ENCODE results near the gene ENDOU.

The ENDOU gene

DNA sequence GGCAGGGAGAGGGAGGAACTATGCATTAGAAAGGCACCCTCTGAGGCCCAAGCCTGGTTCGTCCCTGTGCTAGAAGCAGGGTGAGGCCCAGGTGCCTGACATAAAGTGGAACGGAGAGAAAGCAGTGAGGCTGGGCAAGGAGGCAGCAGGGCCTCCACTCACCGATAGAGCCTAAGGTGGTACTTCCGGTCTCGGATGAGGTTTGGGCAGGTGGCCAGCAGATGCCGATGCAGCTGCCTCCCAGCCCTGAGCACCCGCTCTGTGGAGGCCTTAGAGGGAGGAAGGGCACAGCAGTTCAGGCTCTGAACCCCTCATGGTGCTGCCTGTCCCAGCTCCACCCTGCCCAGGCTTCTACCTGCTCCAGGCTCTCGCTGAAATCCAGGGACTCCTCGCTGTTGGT, 26.3 kb upstream of the ENDOU start:
- no peaks in the 10 kb centered on the region for H3K9me3 ChIP-seq (ENCODE audit: insufficient read depth, low read depth, low read length)
- H3K9me2 ChIP-seq (replicated peaks; ENCODE audit: low read depth, low read length): no peaks in the 10 kb centered on the region
- H3F3A ChIP-seq (ENCODE audit: low read depth): no peaks in the 10 kb centered on the region
- no peak overlapping the region for H3K4me2 ChIP-seq (ENCODE audit: low read depth, low read length, poor library complexity, severe bottlenecking)
- H3K9ac ChIP-seq (ENCODE audit: low read depth, low read length, poor library complexity, severe bottlenecking): no peak overlapping the region
- peaks cover 18% of the 10 kb centered on the region; the same call in 1 of the 2 replicates for H3K79me2 ChIP-seq (ENCODE audit: insufficient read depth, low read length)
- peaks cover 42% of the 10 kb centered on the region for H3K4me1 ChIP-seq (ENCODE audit: insufficient read depth, low read length, poor library complexity, severe bottlenecking)
- H3K4me3 ChIP-seq (ENCODE audit: low read length, poor library complexity, severe bottlenecking): no peak overlapping the region
- TF ChIP-seq CTCF (conservative IDR thresholded peaks at IDR 0.05; ENCODE audit: low read length) (no peak), EZH2phosphoT487 (IDR thresholded peaks at IDR 0.05; ENCODE audit: borderline replicate concordance) (no peak)
- no peak overlapping the region for H2AFZ ChIP-seq (ENCODE audit: low read length)
- H4K20me1 ChIP-seq (ENCODE audit: insufficient read depth, low read length, poor library complexity, severe bottlenecking): no peaks in the 10 kb centered on the region
- H3K27me3 ChIP-seq (ENCODE audit: insufficient read depth, low read length, poor library complexity, severe bottlenecking): no peaks in the 10 kb centered on the region
- H3K36me3 ChIP-seq (ENCODE audit: insufficient read depth, low read length): peaks cover 2% of the 10 kb centered on the region; the same call in 1 of the 2 replicates

DNA sequence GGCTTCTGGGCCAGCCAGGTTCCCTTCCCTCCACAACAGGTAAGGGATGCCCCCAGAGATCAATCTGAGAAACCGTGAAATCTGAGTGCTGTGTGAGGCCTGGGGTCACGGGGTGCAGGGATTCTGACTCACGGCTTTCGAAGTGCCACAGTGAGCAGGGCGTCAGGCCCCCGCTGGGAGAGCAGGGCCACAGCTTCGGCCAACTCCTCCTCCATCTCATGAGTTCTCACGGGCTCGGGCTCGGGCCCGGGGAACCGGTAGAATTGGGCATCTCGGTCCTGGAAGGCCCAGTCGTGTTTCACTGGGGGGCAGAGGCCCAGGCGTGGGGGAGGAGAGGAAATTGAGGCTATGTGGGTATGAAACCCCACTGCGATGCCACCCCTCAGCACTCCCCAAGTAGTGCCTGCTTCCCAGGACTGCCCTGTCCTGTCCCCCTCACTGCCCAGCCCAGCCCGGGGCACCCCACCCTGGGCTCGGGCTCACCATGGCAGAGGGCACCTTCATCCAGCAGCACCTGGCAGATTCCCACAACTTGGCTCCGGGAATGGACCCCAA, 25.7 kb upstream of the ENDOU start:
- H3K9ac ChIP-seq (ENCODE audit: low read depth, low read length, poor library complexity, severe bottlenecking): no peak overlapping the region
- H3K4me2 ChIP-seq (ENCODE audit: low read depth, low read length, poor library complexity, severe bottlenecking): no peak overlapping the region
- no peaks in the 10 kb centered on the region for H4K20me1 ChIP-seq (ENCODE audit: insufficient read depth, low read length, poor library complexity, severe bottlenecking)
- H3K4me1 ChIP-seq (ENCODE audit: insufficient read depth, low read length, poor library complexity, severe bottlenecking): peaks cover 37% of the 10 kb centered on the region
- H3F3A ChIP-seq (ENCODE audit: low read depth): no peaks in the 10 kb centered on the region
- H3K36me3 ChIP-seq (ENCODE audit: insufficient read depth, low read length): peaks cover 3% of the 10 kb centered on the region; the same call in 1 of the 2 replicates
- no peaks in the 10 kb centered on the region for H3K9me3 ChIP-seq (ENCODE audit: insufficient read depth, low read depth, low read length)
- peaks cover 13% of the 10 kb centered on the region; the same call in 1 of the 2 replicates for H3K79me2 ChIP-seq (ENCODE audit: insufficient read depth, low read length)
- no peak overlapping the region for H2AFZ ChIP-seq (ENCODE audit: low read length)
- no peak overlapping the region for H3K4me3 ChIP-seq (ENCODE audit: low read length, poor library complexity, severe bottlenecking)
- H3K27me3 ChIP-seq (ENCODE audit: insufficient read depth, low read length, poor library complexity, severe bottlenecking): no peaks in the 10 kb centered on the region
- TF ChIP-seq EZH2phosphoT487 (IDR thresholded peaks at IDR 0.05; ENCODE audit: borderline replicate concordance) (no peak), CTCF (conservative IDR thresholded peaks at IDR 0.05; ENCODE audit: low read length) (no peak)
- H3K9me2 ChIP-seq (replicated peaks; ENCODE audit: low read depth, low read length): no peaks in the 10 kb centered on the region

DNA sequence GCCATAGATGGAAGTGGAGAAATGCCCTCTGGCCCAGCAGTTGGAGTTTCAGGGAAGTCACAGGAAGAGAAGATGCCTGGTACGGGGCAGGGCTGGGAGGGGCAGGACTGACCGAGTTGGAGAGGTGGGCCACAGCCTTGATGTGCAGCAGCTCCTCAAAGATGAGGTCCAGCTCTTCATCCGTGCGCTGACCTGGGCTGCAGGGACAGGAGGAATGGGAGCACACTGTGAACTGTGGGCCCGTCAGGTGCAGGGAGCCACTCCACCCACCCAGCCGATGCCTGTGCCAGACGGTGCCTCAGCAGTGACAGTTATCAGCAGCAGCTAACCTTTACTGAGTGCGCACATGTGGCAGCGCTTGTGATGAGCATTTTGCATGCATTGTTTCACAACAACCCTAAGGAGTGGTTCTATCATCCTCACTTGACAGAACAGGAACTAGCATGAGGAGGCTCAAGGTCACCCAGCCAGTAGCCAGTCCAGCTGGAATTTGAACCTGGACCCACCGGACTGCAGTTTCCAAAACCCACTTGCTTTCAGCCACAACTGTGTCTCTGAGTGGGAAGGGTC, 25.0 kb upstream of the ENDOU start:
- Histone ChIP-seq H2AFZ (ENCODE audit: low read length) (no peak overlapping the region), H3F3A (ENCODE audit: low read depth) (no peaks in the 10 kb centered on the region), H3K79me2 (ENCODE audit: insufficient read depth, low read length) (peaks cover 6% of the 10 kb centered on the region; the same call in 1 of the 2 replicates), H3K4me3 (ENCODE audit: low read length, poor library complexity, severe bottlenecking) (no peak overlapping the region), H4K20me1 (ENCODE audit: insufficient read depth, low read length, poor library complexity, severe bottlenecking) (no peaks in the 10 kb centered on the region), H3K27me3 (ENCODE audit: insufficient read depth, low read length, poor library complexity, severe bottlenecking) (no peaks in the 10 kb centered on the region), H3K9me3 (ENCODE audit: insufficient read depth, low read depth, low read length) (no peaks in the 10 kb centered on the region), H3K4me1 (ENCODE audit: insufficient read depth, low read length, poor library complexity, severe bottlenecking) (peaks cover 30% of the 10 kb centered on the region), H3K4me2 (ENCODE audit: low read depth, low read length, poor library complexity, severe bottlenecking) (no peak overlapping the region), H3K36me3 (ENCODE audit: insufficient read depth, low read length) (peaks cover 3% of the 10 kb centered on the region; the same call in 1 of the 2 replicates), H3K9ac (ENCODE audit: low read depth, low read length, poor library complexity, severe bottlenecking) (no peak overlapping the region), H3K9me2 (replicated peaks; ENCODE audit: low read depth, low read length) (no peaks in the 10 kb centered on the region)
- TF ChIP-seq CTCF (conservative IDR thresholded peaks at IDR 0.05; ENCODE audit: low read length) (no peak), EZH2phosphoT487 (IDR thresholded peaks at IDR 0.05; ENCODE audit: borderline replicate concordance) (no peak)
